Measurements from ENCODE around the gene PIGT. TPM values are rescaled to one million over a fixed set of nuclear protein-coding genes. Genes with fewer than 3 reads are reported as not detected.

Gene PIGT
- total RNA-seq, 1 experiment from 2014 or later: 259 TPM

- intact Hi-C loops (cut with micrococcal nuclease; ENCODE audit: unreplicated experiment): loop anchor here (1.0 kb wide), 1 partner anchor 9 kb away; no protein-coding TSS in a partner anchor
- Histone ChIP-seq H3K4me3 (ENCODE audit: low read depth, low read length) (no peak overlapping the region), H3K9me3 (no peaks in the 10 kb centered on the region), H3K36me3 (ENCODE audit: control insufficient read depth, insufficient read depth, low read length) (no peaks in the 10 kb centered on the region), H3K27me3 (replicated peaks; ENCODE audit: control insufficient read depth, insufficient read depth, low read length) (no peaks in the 10 kb centered on the region), H3K4me1 (peaks cover 66% of the 10 kb centered on the region)
- peak overlapping the region; percentile 57 for H3K4me3 Mint-ChIP-seq (ENCODE audit: unreplicated experiment)
- no peak for TF ChIP-seq CTCF (IDR thresholded peaks at IDR 0.05; ENCODE audit: insufficient read depth in 1 of 2, low read depth in 1 of 2, low read length in 1 of 2, severe bottlenecking in 1 of 2, unreplicated experiment in 1 of 2)
- H3K4me1 Mint-ChIP-seq (ENCODE audit: low read depth, unreplicated experiment): peaks cover 55% of the 10 kb centered on the region
- peak; percentile 80 to 86 for DNase-seq
- H3K36me3 Mint-ChIP-seq (ENCODE audit: insufficient read depth, unreplicated experiment): peaks cover 21% of the 10 kb centered on the region
- no TSS peak for BruUV-seq (replicated peaks)
- no peaks in the 10 kb centered on the region for H3K27me3 Mint-ChIP-seq (ENCODE audit: insufficient read depth, unreplicated experiment)
- H3K27ac Mint-ChIP-seq (ENCODE audit: unreplicated experiment): peak overlapping the region; percentile 89
- no peaks in the 10 kb centered on the region for H3K9me3 Mint-ChIP-seq (ENCODE audit: unreplicated experiment)
- POLR2A ChIA-PET: interaction anchor here (1.0 kb wide), 1 partner anchor 79 kb away, joined by 3 read pairs; the partner anchor contains the start of gene SYS1
- CTCF ChIA-PET: interaction anchor here (0.9 to 1.0 kb wide), 5 partner anchors 9 to 329 kb away, joined by 3 to 5 read pairs (median 4); no protein-coding TSS in a partner anchor
Observed at GRCh38 chr20:45441746-45442145, 25.8 kb downstream of the PIGT start.

GRCh38 chr20:45444050-45444449, 28.1 kb downstream of the PIGT start:
- Mint-ChIP-seq H3K36me3 (ENCODE audit: insufficient read depth, unreplicated experiment) (peaks cover 21% of the 10 kb centered on the region), H3K4me1 (ENCODE audit: low read depth, unreplicated experiment) (peaks cover 55% of the 10 kb centered on the region), H3K27ac (ENCODE audit: unreplicated experiment) (peak overlapping the region; percentile 2), H3K9me3 (ENCODE audit: unreplicated experiment) (no peaks in the 10 kb centered on the region), H3K27me3 (ENCODE audit: insufficient read depth, unreplicated experiment) (no peaks in the 10 kb centered on the region), H3K4me3 (ENCODE audit: unreplicated experiment) (peak overlapping the region; percentile 10)
- TF ChIP-seq CTCF (IDR thresholded peaks at IDR 0.05; ENCODE audit: insufficient read depth in 1 of 2, low read depth in 1 of 2, low read length in 1 of 2, severe bottlenecking in 1 of 2, unreplicated experiment in 1 of 2): no peak
- Histone ChIP-seq H3K9me3 (no peaks in the 10 kb centered on the region), H3K36me3 (ENCODE audit: control insufficient read depth, insufficient read depth, low read length) (no peaks in the 10 kb centered on the region), H3K4me3 (ENCODE audit: low read depth, low read length) (no peak overlapping the region), H3K27me3 (replicated peaks; ENCODE audit: control insufficient read depth, insufficient read depth, low read length) (no peaks in the 10 kb centered on the region), H3K4me1 (peaks cover 63% of the 10 kb centered on the region)
- no peak for DNase-seq
- intact Hi-C loops (cut with micrococcal nuclease; ENCODE audit: unreplicated experiment): no loop called here
- CTCF ChIA-PET: interaction anchor here (1.0 to 2.2 kb wide), 2 partner anchors 15 to 81 kb away, joined by 3 to 7 read pairs; partner anchors contain the start of gene SYS1
- POLR2A ChIA-PET: interaction anchor here (1.0 kb wide), 1 partner anchor 102 kb away, joined by 3 read pairs; no protein-coding TSS in a partner anchor
- BruUV-seq (replicated peaks): no TSS peak

- BruUV-seq (replicated peaks): no TSS peak
Observed at GRCh38 chr20:45445805-45446562, 30.0 kb downstream of the PIGT start.

More at GRCh38 chr20:45445805-45446562, 30.0 kb downstream of the PIGT start:
- peak; percentile 76 to 80 for DNase-seq
- no peaks in the 10 kb centered on the region for H3K9me3 ChIP-seq
- intact Hi-C loops (cut with micrococcal nuclease; ENCODE audit: unreplicated experiment): no loop called here
- Mint-ChIP-seq H3K4me3 (ENCODE audit: unreplicated experiment) (no peak overlapping the region), H3K36me3 (ENCODE audit: insufficient read depth, unreplicated experiment) (peaks cover 12% of the 10 kb centered on the region), H3K27ac (ENCODE audit: unreplicated experiment) (no peak overlapping the region), H3K27me3 (ENCODE audit: insufficient read depth, unreplicated experiment) (no peaks in the 10 kb centered on the region), H3K9me3 (ENCODE audit: unreplicated experiment) (no peaks in the 10 kb centered on the region), H3K4me1 (ENCODE audit: low read depth, unreplicated experiment) (peaks cover 50% of the 10 kb centered on the region)
- ChIA-PET POLR2A (no interaction called here), CTCF (interaction anchor here (0.7 to 2.4 kb wide), 6 partner anchors 9 to 326 kb away, joined by 3 to 17 read pairs (median 5); partner anchors contain the start of gene SYS1)
- H3K27me3 ChIP-seq (replicated peaks; ENCODE audit: control insufficient read depth, insufficient read depth, low read length): no peaks in the 10 kb centered on the region
- no peak overlapping the region for H3K4me3 ChIP-seq (ENCODE audit: low read depth, low read length)
- no peaks in the 10 kb centered on the region for H3K36me3 ChIP-seq (ENCODE audit: control insufficient read depth, insufficient read depth, low read length)
- peaks cover 56% of the 10 kb centered on the region for H3K4me1 ChIP-seq
- TF ChIP-seq CTCF (IDR thresholded peaks at IDR 0.05; ENCODE audit: insufficient read depth in 1 of 2, low read depth in 1 of 2, low read length in 1 of 2, severe bottlenecking in 1 of 2, unreplicated experiment in 1 of 2): peak; percentile 80 to 81

Data from Caco-2 (cell line).